Measurements from ENCODE around the gene HTT. TPM values are rescaled to one million over a fixed set of nuclear protein-coding genes. Genes with fewer than 3 reads are reported as not detected.
A peak's percentile ranks its signal among the peaks of the same experiment; 100 is the strongest.

The HTT gene
- total RNA-seq, 2 donors from 2014 or later: 51.7 to 59.1 TPM

DNA sequence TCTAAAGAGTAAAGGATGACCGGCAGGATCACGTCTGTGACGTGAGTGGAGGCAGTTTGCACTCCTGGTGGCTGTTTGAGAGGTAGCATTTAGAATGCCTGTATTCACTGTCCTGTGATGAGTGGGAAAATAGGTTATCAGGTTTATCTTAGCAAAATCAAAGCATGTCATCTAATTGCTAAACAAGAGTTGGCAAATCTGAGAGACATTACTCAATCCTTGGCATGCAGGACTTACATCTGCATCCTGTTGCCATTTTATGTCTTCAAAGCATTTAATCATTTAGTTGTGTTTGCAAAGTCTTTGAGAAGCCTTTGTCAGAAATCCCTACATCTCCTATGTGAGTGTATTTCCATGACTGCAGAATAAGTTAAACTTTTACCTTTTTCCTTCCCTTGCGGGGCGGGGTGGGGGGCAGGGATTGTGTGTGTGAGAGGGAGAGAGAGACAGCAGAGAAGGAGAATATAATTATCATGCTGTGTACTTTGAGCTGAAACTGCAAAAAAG, 133.1 kb downstream of the HTT start:
- no peak for ATAC-seq
- intact Hi-C loops (cut with DNase I, micrococcal nuclease): no loop called here
- DNase-seq: no peak

DNA sequence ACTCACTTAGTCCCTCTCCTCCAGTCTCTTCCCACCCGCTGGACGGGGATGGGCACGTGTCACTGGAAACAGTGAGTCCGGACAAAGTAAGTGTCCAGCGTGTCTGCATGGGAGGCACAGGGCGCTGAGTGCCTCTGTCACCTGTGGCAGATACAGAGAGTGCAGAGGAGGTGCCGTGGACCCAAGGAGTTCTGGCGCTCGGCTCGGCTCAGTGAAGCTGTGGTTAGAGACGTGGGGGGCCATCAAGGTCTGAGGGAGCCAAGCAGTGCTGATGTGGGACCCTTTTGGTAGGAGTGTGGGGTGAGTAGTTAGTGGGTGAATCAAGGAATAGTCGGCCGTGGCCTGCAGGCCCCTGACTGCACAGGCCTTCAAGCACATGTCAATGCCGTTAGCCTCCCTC, 134.3 kb downstream of the HTT start:
- ATAC-seq: no peak
- DNase-seq: peak in 1 of 2 donors; percentile 12
- intact Hi-C loops (cut with DNase I, micrococcal nuclease): no loop called here

DNA sequence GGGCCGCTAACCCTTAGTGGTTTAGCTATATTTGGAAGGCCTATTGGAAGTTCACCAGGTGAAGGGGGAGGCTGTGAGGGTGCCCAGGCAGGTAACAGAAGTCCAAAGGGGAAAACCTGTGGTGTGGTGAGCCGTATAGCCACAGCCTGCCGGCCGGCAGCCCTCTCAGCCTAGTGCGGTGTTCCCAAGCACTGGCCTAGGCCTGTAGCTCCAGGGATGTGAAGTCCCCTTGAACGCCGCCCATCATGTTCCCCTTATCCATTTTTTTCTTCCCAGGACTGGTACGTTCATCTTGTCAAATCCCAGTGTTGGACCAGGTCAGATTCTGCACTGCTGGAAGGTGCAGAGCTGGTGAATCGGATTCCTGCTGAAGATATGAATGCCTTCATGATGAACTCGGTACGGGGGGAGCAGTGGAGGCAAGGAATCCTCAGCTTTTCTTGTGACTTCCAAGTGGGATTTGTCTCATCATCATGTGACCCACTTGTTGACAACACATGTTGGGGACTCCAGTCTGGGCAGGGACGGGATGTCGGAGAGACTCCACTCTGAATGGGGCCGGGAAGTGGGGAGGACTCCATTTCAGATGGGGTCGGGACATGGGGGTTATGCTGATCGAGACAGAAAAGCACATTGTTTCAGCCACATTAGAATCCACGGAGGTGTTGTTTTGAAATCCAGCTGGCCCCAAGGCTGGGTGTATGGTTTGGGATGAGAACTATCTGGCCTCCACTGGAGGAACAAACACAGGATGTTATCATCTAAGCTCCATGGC, 135.3 kb downstream of the HTT start:
- DNase-seq: peak in 1 of 2 donors; percentile 9
- ATAC-seq: no peak
- intact Hi-C loops (cut with DNase I, micrococcal nuclease): no loop called here

DNA sequence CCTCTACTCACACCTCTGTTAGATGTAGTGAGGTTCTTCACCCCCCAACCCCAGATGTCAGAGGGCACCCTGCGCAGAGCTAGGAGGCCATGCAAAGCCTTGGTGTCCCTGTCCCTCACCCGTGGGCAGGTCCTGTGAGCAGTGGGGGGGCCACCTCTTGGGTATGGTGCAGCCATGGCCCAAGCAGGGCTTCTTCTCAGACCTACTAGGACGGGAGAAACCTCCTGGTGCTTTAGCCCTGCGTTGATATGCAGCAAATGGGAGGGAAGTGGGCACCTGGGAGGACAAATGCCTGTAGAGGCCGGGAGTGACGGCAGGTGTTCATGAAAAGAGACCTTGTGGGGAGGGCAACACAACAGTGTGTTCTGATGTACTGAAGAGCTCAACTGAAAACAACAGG, 136.0 kb downstream of the HTT start:
- ATAC-seq (no peak), DNase-seq (peak in 1 of 2 donors; percentile 17)
- intact Hi-C loops (cut with DNase I, micrococcal nuclease): no loop called here

DNA sequence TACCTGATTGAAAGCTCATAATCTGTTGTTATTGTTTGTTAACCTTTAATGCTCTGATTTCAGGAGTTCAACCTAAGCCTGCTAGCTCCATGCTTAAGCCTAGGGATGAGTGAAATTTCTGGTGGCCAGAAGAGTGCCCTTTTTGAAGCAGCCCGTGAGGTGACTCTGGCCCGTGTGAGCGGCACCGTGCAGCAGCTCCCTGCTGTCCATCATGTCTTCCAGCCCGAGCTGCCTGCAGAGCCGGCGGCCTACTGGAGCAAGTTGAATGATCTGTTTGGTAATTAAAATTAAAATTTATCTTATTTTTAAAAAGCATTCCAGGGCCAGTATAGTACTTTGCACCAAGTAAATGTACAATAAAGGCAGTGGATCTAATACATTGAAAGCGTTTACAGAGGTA, 137.4 kb downstream of the HTT start:
- DNase-seq: peak in 1 of 2 donors; percentile 12
- ATAC-seq: no peak
- intact Hi-C loops (cut with DNase I, micrococcal nuclease): no loop called here

DNA sequence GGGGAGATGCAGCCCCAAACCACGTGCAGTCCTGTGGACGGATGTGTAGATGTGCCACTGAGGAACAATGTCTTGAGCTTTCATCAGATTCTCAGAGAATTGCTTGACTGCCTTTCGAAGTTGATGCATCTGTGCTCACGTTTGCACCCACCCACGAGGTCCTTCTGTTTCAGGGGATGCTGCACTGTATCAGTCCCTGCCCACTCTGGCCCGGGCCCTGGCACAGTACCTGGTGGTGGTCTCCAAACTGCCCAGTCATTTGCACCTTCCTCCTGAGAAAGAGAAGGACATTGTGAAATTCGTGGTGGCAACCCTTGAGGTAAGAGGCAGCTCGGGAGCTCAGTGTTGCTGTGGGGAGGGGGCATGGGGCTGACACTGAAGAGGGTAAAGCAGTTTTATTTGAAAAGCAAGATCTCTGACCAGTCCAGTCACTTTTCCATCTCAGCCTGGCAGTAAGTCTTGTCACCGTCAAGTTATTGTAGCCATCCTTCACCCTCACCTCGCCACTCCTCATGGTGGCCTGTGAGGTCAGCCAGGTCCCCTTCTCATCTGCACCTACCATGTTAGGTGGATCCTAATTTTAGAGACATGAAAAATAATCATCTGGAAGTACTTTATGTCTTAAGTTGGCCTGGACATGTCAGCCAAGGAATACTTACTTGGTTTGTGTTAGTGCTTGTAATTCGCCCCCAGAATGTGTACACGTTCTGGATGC, 138.1 kb downstream of the HTT start:
- no peak for ATAC-seq

DNA sequence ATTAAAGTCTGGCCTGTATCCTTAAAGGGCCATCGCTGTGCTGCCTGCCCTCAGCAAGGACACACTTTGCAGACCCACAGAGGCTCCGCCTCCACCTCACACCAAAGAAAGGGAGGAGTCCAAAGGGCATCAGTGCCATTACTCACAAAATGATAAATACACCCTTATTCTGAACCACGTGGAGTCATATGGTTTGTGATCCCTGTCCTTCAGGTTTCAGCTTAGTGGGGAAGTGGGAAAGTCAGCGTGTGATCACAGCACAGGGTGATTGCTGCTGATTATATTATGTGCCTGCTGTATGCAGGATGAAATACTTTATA, 138.6 kb downstream of the HTT start:
- ATAC-seq: peak; percentile 56
- peak in 1 of 2 donors; percentile 1 for DNase-seq

More for the DNA sequence above, 138.1 kb downstream of the HTT start:
- DNase-seq: peak in 1 of 2 donors; percentile 11
- intact Hi-C loops (cut with DNase I, micrococcal nuclease): no loop called here

DNA sequence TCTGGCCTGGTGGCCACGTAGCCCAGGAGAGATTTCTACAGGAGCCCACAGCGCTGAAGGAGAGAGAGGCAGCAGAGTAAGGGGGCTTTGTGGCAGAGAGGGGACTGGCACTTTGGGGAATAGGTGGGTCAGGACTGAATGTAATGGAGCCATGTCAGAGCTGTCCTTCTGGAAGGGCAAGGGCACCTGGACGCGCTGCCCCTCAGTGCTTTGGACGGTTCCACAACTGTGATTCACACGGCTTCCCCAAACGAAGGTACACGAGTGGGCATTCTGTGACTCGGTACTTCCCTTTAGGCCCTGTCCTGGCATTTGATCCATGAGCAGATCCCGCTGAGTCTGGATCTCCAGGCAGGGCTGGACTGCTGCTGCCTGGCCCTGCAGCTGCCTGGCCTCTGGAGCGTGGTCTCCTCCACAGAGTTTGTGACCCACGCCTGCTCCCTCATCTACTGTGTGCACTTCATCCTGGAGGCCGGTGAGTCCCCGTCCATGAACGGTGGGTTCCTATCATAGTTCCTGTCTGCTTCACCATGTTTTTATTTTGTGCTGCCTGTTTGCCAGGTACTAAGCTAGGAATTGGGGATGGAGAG, 139.3 kb downstream of the HTT start:
- intact Hi-C loops (cut with DNase I, micrococcal nuclease): no loop called here
- DNase-seq (peak in 1 of 2 donors; percentile 10), ATAC-seq (no peak)

More for the DNA sequence above, 138.6 kb downstream of the HTT start:
- intact Hi-C loops (cut with DNase I, micrococcal nuclease): no loop called here

DNA sequence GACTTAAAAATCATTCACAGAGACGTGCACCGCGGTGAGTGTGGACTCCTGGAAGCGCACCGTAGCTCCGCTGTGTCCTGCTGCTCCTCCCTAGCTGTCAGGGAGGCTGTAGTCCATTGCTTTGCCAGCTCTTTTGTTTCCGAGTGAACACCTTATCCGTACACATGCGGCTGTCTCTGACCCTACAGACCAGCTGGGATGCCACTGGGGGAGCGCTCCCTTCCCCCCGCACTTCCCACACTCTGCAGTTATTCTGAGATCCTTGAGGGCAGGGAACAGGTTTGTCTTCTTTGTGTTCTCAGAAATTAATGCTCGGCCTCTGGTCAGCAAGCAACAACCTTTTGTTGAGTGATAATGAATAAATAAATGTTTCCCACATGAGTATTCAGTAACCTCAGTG, 140.8 kb downstream of the HTT start:
- no peak for ATAC-seq
- intact Hi-C loops (cut with DNase I, micrococcal nuclease): no loop called here
- no peak for DNase-seq

DNA sequence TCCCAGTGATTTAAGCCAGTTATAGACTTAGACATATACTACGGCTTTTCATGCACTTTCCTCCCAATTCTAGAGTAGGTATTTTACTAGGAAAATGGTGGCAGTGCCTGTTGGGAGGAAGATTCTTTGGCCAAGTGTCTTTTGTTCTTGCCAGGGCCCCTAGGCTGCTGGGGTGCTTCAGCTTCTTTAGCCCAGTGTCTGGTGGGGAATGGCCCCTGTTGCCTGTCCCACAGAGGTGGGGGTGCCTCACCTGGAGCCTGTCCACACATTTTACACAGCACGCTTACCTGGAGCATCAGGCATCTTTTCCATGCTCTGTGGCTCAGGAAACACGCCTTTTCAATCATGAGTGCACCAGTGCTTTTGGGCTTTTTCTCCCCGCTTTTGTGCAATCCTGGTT, 141.3 kb downstream of the HTT start:
- no peak for DNase-seq
- ATAC-seq: no peak
- intact Hi-C loops (cut with DNase I, micrococcal nuclease): no loop called here

DNA sequence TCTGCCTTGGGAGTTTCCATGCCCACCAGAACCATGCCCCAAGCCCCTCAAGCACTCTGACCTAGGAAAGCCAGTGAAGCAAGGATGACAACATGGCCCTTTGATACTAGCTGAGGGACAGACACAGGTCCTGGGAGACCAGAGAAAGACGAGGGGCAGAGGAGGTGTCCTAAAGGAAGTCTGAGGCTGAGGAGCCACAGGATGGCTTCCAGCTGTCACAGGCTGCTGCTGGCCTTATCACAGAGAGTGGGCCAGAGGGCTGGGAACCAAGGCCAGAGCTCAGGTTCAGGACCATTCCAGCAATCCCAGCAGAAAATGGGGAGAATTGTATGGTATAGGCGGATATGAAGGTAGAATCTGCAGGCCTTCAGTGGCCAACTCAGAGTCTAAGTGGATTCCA, 142.8 kb downstream of the HTT start:
- intact Hi-C loops (cut with DNase I, micrococcal nuclease): no loop called here
- no peak for DNase-seq
- ATAC-seq: no peak

DNA sequence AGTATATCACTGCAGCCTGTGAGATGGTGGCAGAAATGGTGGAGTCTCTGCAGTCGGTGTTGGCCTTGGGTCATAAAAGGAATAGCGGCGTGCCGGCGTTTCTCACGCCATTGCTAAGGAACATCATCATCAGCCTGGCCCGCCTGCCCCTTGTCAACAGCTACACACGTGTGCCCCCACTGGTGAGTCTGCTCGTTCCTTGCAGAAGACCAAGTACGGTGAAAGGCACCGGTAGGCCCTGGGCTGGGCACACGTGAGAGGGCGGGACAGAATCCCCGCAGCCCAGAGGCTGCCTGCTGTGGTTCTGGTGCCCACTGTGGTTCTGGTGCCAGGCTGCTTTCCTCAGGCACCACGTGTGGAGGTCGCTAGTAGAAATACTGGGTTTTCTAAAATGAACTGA, 143.3 kb downstream of the HTT start:
- DNase-seq: no peak

DNA sequence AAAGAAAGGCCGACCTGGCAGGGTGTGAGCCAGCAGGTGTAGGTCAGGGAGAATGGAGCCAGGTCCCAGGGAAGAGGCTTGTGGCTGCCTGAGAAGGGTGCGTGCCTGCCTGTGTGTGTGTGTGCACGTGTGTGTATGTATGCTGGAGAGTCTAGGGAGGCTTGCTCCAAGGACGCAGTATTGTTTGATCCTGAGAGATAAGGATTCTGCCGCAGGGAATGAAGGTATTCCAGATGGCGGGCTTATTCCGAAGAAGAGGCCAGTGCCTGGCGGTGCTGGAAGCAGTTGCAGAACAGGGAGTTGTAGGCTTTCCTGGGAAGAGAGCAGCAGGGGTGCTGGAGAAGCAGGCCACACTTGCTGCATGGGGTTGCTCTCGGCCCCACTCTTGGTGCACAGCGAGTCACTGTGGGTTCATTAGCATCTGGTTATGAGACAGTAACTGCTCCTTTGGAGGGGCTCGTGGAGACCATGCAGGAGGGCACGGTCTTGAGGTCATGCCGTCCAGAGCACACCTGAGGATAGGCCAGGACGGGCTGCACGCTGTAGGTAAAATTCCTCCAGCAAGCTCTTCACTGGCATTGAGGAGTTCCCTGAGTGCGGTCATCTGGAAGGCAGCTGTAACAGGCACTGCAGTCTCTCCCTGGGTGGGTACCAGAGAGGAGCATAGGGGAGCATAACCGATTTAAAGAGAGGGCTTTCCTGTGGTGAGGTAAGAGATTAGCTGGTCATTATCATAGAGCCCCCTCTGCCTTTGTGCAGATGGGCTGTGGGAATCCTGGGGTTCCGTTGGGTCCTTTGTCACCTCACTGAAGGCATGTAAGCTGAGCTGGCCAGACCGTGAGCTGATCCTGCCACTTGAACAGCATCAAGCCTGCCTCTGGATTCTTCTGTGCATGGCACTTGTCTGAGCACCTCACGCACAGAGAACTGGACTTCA, 144.6 kb downstream of the HTT start:
- no peak for DNase-seq
- intact Hi-C loops (cut with DNase I, micrococcal nuclease): no loop called here
- no peak for ATAC-seq

More for the DNA sequence above, 143.3 kb downstream of the HTT start:
- no peak for ATAC-seq
- intact Hi-C loops (cut with DNase I, micrococcal nuclease): no loop called here

DNA sequence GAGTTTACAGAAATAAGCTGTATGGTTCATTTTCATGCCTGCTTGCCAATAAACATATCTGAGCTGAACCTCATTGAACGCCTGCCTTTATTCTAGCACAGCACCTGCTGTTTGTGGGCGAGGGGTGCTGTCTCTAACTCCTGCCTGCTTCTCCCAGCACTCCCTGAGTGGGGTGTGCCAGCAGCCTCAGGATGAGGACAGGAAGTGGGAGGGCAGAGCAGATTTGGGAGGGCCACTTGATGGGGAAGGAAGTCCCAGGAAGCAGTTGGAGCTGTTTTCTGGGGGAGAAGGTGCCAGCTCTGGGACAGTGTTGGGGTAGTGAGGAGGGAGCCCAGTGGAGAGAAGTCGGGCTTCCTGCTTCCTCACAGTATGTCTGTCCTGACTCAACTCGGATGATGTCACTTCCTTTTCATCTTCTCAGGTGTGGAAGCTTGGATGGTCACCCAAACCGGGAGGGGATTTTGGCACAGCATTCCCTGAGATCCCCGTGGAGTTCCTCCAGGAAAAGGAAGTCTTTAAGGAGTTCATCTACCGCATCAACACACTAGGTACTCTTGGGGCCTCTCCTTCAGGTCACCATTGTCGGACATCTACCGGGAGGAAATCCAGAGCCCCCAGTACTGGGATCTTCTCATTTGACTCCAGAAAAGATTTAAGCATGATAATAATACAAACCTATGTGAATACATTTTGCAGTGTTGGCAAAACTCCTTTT, 145.4 kb downstream of the HTT start:
- DNase-seq (no peak), ATAC-seq (no peak)
- intact Hi-C loops (cut with DNase I, micrococcal nuclease): no loop called here

DNA sequence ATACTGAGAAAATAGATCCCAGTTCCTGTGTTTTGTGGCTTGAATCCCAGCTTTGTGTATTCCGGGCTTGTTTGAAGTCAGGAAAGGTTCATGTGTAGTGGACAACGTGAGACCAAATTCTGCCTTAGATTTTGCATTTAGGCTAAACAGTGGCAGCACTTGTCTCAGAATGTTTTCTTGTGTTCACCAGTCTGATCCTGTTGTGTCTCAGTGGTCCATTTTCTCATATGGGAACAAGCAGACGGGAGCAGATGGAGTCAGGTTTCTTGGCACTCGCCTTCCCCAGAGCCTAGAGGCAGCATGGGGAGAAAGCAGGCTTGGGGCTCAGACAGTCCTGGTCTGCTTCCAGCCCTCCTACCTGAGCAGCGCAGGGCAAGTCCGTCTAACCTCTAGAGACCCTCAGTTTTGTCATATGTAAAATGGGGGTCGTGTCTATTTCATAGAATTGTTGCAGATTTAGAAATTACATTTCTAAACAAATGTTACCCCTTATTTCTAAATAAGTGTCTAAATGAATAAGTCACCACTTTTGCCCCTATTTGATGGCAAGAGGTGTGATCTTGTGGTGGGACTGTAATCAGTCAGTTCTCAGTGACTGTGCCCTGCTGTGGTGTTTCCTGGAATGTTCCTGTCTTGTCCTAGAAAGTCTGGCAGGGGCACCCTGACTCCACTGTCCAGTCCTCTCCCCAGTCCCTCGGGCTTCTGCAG, 146.1 kb downstream of the HTT start:
- intact Hi-C loops (cut with DNase I, micrococcal nuclease): no loop called here
- ATAC-seq (no peak), DNase-seq (no peak)

DNA sequence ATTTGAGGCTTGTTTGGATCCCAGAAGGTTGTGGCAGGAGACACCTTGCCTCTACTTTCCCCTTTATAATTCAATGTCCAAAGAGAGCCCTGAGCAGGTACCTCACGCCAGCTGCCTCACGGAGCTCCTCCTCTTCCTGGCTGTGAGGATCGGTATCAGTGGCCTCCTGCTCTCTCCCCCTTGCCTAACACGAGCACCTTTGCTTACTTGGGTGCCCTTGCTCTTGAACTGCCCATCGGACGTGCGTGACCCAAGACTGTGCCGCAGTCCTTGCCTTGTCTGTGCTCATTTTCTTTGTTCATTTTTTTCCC, 146.7 kb downstream of the HTT start:
- no peak for DNase-seq
- intact Hi-C loops (cut with DNase I, micrococcal nuclease): no loop called here
- no peak for ATAC-seq

DNA sequence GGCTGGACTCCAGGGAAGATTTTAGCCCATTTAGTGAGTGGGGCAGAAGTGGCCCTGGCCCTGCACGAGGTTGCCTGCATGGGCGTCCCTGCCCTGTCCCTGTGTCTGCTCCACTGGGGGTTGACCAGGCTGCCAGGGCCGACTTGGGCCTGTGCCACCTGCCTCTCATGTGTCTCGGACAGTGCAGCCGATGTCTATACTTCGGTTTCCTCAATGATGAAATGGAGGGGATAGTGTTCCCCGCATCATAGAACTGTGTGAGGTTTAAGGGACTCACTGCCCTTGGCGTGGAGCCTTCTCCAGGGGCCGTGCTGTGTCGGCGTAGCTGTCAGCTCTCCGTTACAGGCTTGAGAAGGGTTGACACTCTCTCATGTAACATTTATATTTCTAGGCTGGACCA, 147.5 kb downstream of the HTT start:
- ATAC-seq: no peak
- intact Hi-C loops (cut with DNase I, micrococcal nuclease): no loop called here
- DNase-seq: no peak

DNA sequence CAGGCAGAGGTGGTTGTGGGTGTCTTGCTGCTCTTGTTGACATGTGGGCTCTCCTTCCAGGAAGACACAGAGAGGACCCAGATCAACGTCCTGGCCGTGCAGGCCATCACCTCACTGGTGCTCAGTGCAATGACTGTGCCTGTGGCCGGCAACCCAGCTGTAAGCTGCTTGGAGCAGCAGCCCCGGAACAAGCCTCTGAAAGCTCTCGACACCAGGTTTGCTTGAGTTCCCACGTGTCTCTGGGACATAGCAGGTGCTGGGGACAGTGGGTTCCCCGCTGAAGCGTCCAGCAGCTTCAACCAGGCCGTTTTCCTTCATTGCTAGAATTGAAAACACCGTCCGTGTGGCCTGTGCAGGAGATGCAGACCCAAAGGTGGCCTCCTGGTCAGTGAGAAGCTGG, 148.9 kb downstream of the HTT start:
- ATAC-seq (no peak), DNase-seq (no peak)
- intact Hi-C loops (cut with DNase I, micrococcal nuclease): no loop called here

Data from left colon (tissue), 2 donors.